Activated T-cell treated with anti-CD3 and anti-CD28 coated beads, Interleukin-2, amount 50 U/mL, for 4 hours (primary cell): ENCODE measurements around the gene NCOR1. TPM values are rescaled to one million over a fixed set of nuclear protein-coding genes. Genes with fewer than 3 reads are reported as not detected.

Experiments used
- ATAC-seq, 2 donors: fragments of 200-7000 bp; cut with Tn5 transposase; one replicate each; pipeline ENCODE4 v1.10.0; 2021
- DNase-seq: peaks from one replicate; pipeline ENCODE4 v3.0.0-alpha.2; 2020
- H3K27me3 Mint-ChIP-seq: one replicate; pipeline ENCODE4 v1.8.0; 2021; ENCODE audit warnings: low read depth, mixed read lengths
- H3K36me3 Mint-ChIP-seq: one replicate; pipeline ENCODE4 v1.8.0; 2022; ENCODE audit warnings: mixed read lengths; ENCODE audit not compliant: insufficient read depth
- H3K4me1 Mint-ChIP-seq: one replicate; pipeline ENCODE4 v1.8.0; 2021; ENCODE audit warnings: low read depth, mixed read lengths
- H3K4me3 Mint-ChIP-seq: one replicate; pipeline ENCODE4 v1.8.0; 2021; ENCODE audit warnings: mild to moderate bottlenecking, moderate library complexity, mixed read lengths
- H3K9me3 Mint-ChIP-seq: one replicate; pipeline ENCODE4 v1.8.0; 2021; ENCODE audit warnings: mixed read lengths
- total RNA-seq, 3 donors: library from RNA; stranded (reverse); gene quantifications; one replicate each; pipeline ENCODE4 v1.2.1, GENCODE V29; 2021

The NCOR1 gene
- total RNA-seq = 100 to 1,000 TPM in 1 of 3 donors, 10 to 100 TPM in 2; 86.4 to 107 (median 92.2) TPM

DNA sequence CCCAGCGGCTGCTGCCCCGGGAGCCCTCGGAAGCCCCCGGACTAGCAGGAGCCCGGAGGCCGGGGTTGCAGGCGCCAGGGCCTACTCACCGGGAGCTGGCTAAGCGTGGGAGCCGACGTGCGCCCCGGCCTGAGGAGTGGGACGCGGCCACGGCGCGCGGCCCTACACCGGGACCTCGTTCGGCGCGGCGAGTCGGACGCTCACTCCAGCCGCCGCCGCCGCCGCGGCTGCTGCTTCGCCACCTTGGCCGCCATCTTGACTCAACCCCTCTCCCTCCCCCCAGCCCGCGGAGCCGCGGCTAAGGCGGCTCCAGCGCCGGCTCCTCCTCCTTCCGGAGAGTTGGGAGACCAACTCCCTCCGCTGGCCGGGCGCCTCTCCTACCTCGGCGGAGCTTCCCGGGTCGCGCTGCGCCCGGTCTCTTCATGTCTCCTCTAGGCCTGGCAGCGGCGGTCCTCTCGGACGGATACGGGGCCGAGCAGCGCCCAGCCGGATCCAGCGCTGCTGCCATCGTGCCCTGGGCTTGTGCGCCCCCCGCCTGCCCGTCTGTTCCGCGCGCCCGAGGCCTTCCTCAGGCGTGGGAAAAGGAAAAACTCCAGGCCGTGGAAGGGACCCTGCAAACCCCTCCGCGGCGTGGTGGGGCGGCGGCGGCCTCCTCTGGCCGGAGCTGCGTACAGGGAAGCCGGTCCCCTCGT lies at the start of gene NCOR1:
Gene NCOR1 (minus strand): TSS at position 262 of the 692 bp plus-strand sequence. CDS start 20,965 bp downstream, outside the sequence.
- Mint-ChIP-seq H3K4me1 (peaks cover 45% of the 10 kb centered on the region), H3K36me3 (no peaks in the 10 kb centered on the region), H3K27me3 (no peaks in the 10 kb centered on the region), H3K9me3 (no peaks in the 10 kb centered on the region), H3K4me3 (peak within 1 kb of the TSS; percentile 97)
- DNase-seq = peak; percentile 83
- ATAC-seq = peak; percentile 91 to 93

DNA sequence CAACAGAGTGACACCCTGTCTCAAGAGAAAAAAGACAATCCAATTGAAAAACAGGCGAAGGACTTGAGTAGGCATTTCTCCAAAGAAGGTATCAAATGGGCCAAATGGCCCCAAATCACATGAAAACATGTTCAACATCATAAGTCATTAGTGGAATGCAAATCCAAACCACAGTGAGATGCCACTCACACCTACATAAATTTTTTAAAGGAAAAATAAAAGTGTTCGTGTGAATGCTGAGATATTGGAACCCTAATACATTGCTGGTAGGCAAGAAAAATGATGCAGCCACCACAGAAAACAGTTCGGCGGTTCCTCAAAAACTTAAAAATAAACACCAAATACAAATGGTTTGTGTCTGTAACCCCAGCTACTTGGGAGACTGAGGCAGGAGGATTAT lies 46.9 kb upstream of the NCOR1 start:
- Mint-ChIP-seq H3K9me3 (no peaks in the 10 kb centered on the region), H3K4me3 (no peak overlapping the region), H3K4me1 (peaks cover 7% of the 10 kb centered on the region), H3K36me3 (peaks cover 8% of the 10 kb centered on the region), H3K27me3 (no peaks in the 10 kb centered on the region)
- ATAC-seq (no peak), DNase-seq (no peak)

DNA sequence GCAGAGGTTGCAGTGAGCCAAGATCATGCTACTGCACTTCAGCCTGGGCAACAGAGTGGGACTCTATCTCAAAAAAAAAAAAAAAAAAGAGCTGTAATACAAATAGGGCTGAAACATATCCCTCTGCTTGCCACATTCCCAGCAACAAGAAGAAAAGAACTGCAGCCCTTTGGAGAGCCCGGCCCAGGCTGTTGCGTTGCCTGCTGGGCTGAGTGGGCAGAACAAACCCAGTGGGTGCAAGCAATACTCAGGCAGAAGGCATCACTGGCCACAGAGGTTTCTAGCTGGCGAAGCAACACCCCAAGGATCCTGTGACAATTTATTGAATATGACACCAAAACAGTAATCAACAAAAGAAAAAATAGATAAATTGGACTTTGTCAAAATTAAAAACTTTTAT lies 45.7 kb upstream of the NCOR1 start:
- no peak overlapping the region for H3K4me3 Mint-ChIP-seq
- no peaks in the 10 kb centered on the region for H3K27me3 Mint-ChIP-seq
- ATAC-seq (no peak), DNase-seq (no peak)
- H3K36me3 Mint-ChIP-seq = peaks cover 6% of the 10 kb centered on the region
- H3K4me1 Mint-ChIP-seq = peaks cover 3% of the 10 kb centered on the region
- no peaks in the 10 kb centered on the region for H3K9me3 Mint-ChIP-seq

DNA sequence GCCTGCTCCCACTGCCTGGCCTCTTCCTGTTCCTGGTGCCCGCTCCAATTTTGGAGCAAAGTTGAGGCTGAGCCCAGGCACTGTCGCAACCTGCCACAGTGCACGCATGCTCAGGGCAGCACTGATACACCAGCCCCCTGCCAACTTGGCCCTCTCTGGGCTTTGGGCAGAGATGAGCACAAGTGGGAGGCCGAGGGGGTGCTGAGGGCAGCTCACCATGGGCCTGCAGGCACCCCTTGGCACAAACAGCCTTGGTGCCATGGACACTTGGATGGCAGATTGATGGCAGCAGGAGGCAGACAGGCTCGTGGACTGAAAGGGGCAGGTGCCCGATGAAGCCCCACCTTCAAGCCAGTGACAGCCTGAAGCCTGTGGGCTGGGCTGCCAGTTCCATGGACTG lies 44.6 kb upstream of the NCOR1 start:
- no peaks in the 10 kb centered on the region for H3K9me3 Mint-ChIP-seq
- no peak for ATAC-seq
- H3K27me3 Mint-ChIP-seq = no peaks in the 10 kb centered on the region
- peaks cover 9% of the 10 kb centered on the region for H3K36me3 Mint-ChIP-seq
- peaks cover 2% of the 10 kb centered on the region for H3K4me1 Mint-ChIP-seq
- DNase-seq = no peak
- no peak overlapping the region for H3K4me3 Mint-ChIP-seq

DNA sequence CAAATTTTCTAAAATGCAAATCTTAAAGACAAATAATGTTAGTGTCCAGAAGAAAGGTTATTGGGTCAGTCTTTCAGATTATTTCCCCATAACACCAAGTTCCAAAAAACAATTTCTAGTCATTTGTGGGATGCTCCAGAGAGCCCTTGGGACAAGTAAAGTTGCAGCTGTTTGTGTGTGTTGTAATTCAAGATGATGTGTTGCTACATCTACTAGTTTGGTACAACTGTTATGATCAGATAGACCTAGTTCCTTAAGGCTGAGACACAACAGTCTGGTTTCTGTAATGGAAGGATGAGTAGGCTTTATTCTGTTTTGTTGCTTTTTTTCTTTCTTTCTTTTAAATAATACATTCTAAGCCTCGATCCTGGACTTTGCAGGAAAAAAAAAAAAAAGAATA lies 43.6 kb upstream of the NCOR1 start:
- ATAC-seq = no peak
- no peaks in the 10 kb centered on the region for H3K9me3 Mint-ChIP-seq
- no peak overlapping the region for H3K4me3 Mint-ChIP-seq
- H3K27me3 Mint-ChIP-seq = no peaks in the 10 kb centered on the region
- DNase-seq = no peak
- H3K4me1 Mint-ChIP-seq = peaks cover 2% of the 10 kb centered on the region
- peaks cover 11% of the 10 kb centered on the region for H3K36me3 Mint-ChIP-seq

DNA sequence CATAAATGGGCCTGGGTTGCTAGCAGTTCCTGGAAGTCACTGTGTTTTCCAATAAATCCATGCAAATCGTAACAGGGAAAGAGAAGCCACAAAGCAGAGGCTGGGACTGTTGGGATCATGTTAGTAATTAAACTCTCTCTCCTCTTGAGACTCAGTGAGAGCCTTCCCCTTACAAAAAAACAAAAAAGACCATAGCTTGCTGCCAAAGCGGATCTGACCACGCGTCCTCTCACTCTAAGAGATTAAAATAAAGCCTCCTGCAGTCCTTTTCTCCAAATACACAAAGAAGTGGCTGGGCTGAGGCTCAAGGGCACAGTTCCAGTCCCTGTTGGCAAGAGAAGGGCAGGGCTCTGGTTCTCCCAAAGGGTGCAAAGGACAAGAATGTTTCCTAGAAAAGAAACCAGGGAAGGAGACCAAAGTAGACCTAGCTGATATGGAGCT lies 40.2 kb upstream of the NCOR1 start:
- H3K4me3 Mint-ChIP-seq = no peak overlapping the region
- H3K9me3 Mint-ChIP-seq = no peaks in the 10 kb centered on the region
- ATAC-seq (no peak), DNase-seq (no peak)
- peaks cover 15% of the 10 kb centered on the region for H3K36me3 Mint-ChIP-seq
- H3K27me3 Mint-ChIP-seq = no peaks in the 10 kb centered on the region
- H3K4me1 Mint-ChIP-seq = peaks cover 6% of the 10 kb centered on the region

DNA sequence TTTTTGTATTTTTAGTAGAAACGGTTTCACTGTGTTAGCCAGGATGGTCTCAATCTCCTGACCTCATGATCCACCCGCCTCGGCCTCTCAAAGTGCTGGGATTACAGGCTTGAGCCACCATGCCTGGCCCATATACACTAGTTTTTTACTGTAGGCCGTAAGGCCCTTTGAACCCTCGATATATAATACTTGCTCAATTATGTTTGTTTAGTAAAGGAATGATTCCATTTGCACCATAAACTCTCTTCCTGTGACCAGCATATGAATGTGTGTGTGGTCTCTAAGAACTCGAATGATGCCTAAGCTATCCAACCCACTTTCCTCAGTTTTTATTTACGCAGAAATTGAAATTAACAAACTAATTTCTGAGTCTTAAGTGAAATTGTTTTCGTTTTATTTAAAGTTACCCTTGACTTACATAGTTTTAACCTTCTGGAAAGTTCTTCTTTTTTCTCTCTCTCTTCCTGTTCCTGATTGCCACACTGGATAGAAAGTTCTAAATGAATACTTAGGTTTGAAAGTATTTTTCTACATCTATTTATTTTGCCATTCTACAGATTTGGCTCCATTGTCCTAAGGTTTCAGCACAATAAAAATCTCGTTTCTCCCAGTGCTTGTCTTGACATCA lies 39.6 kb upstream of the NCOR1 start:
- no peak for DNase-seq
- ATAC-seq = no peak
- H3K4me3 Mint-ChIP-seq = no peak overlapping the region
- no peaks in the 10 kb centered on the region for H3K27me3 Mint-ChIP-seq
- no peaks in the 10 kb centered on the region for H3K9me3 Mint-ChIP-seq
- H3K4me1 Mint-ChIP-seq = peaks cover 6% of the 10 kb centered on the region
- H3K36me3 Mint-ChIP-seq = peaks cover 14% of the 10 kb centered on the region

DNA sequence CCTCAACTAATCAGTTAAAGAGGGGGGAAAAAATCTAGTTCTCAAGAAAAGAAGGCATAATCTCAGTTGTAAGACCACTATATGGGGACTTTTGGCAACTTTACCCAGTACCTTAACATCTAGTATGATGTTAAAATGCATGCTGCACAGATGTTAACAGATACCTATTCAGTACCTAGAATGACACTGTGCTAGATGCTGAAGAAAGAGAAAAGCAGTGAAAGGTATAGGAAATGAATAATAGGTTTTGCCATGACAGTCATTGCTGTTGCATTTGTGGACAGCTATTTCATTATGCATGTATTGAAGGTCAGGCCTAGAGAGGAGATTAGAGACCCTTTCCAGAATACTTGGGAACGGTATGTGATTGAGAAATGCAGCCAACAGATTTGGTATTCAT lies 36.2 kb upstream of the NCOR1 start:
- H3K4me3 Mint-ChIP-seq = no peak overlapping the region
- ATAC-seq = no peak
- H3K4me1 Mint-ChIP-seq = peaks cover 6% of the 10 kb centered on the region
- no peak for DNase-seq
- H3K9me3 Mint-ChIP-seq = no peaks in the 10 kb centered on the region
- peaks cover 23% of the 10 kb centered on the region for H3K36me3 Mint-ChIP-seq
- no peaks in the 10 kb centered on the region for H3K27me3 Mint-ChIP-seq

DNA sequence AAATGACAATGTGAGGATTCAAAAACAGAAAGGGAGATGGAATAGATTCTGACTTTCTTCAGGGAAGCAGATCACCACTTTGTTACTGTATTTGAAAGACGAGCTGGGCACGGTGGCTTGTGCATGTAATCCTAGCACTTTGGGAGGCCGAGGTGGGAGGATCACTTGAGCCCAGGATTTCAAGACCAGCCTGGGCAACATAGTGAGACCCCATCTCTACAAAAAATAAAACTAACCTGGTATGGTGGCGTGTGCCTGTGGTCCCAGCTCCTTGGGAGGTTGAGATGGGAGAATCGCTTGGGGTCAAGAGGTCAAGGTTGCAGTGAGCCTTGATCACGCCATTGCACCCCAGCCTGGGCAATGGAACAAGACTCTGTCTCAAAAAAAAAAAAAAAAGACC lies 35.7 kb upstream of the NCOR1 start:
- Mint-ChIP-seq H3K4me3 (no peak overlapping the region), H3K27me3 (no peaks in the 10 kb centered on the region), H3K9me3 (no peaks in the 10 kb centered on the region), H3K4me1 (peaks cover 6% of the 10 kb centered on the region), H3K36me3 (peaks cover 23% of the 10 kb centered on the region)
- DNase-seq (no peak), ATAC-seq (no peak)

DNA sequence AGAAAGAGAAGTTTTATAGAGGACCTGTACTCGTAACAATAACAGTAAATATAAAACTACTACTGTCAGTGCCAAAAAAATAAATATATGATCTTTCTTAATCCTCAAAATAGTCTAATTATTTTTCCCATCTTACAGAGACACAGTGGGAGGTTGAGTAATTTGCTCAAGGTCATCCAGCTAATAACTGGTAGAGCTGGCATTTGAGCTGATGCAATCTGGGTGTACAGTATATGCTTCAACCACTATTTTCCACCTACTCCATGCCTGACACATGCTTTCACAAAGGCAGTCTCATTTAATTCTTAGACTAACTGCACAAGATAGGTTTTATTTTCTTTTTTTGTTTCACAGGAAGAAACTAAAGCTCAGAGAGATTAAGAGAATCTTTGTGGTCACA lies 35.3 kb upstream of the NCOR1 start:
- DNase-seq = no peak
- H3K36me3 Mint-ChIP-seq = peaks cover 21% of the 10 kb centered on the region
- H3K4me1 Mint-ChIP-seq = peaks cover 4% of the 10 kb centered on the region
- no peak for ATAC-seq
- H3K9me3 Mint-ChIP-seq = no peaks in the 10 kb centered on the region
- no peak overlapping the region for H3K4me3 Mint-ChIP-seq
- no peaks in the 10 kb centered on the region for H3K27me3 Mint-ChIP-seq

DNA sequence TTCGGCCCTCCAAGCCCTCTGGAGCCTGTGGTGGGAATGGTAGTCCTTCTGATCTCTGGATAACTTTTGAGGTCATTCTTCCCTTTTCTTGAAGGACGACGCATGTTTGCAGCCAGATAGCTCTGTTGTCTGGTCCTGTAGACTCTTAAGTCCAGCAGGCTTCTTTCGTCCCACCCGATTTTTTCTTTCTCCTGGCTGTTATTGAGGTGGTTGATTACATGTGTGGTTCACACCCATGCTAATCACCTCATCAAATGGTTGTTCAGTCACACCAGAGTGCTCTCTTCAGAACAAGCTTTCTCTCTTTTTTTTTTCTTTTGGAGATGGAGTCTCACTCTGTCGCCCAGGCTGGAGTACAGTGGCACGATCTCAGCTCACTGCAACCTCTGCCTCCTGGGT lies 32.3 kb upstream of the NCOR1 start:
- H3K9me3 Mint-ChIP-seq = no peaks in the 10 kb centered on the region
- H3K4me1 Mint-ChIP-seq = peaks cover 9% of the 10 kb centered on the region
- H3K36me3 Mint-ChIP-seq = peaks cover 21% of the 10 kb centered on the region
- H3K4me3 Mint-ChIP-seq = no peak overlapping the region
- DNase-seq = no peak
- no peaks in the 10 kb centered on the region for H3K27me3 Mint-ChIP-seq
- no peak for ATAC-seq

DNA sequence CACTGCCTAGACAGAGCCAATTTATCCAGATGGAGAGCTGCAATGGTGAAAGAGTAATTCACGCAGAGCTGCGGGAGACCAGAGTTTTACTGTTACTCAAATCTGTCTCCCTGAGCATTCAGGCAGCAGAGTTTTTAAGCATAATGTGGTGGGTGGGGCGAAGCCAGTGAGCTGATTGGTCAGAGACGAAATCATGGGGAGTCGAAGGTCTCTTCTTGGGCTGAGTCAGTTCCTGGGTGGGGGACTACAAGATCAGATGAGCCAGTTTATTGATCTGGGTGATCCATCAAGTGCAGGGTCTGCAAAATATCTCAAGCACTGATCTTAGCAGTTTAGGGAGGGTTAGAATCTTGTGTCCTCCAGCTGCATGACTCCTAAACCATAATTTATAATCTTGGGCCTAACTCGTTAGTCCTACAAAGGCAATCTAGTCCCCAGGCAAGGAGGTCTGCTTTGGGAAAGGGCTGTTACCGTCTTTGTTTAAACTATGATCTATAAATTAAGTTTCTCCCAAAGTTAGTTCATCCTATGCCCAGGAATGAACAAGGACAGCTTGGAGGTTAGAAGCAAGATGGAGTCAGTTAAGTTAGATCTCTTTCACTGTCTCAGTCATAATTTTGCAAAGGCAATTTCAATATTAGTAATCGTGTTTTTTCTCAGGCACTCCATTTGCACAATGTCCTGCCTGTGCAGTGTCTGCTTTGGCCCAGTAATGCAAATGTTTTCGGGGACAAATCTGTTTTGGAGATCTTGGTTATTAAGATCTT lies 28.6 kb upstream of the NCOR1 start:
- DNase-seq = no peak
- ATAC-seq = no peak
- Mint-ChIP-seq H3K36me3 (peaks cover 25% of the 10 kb centered on the region), H3K4me3 (no peak overlapping the region), H3K4me1 (peaks cover 5% of the 10 kb centered on the region), H3K9me3 (no peaks in the 10 kb centered on the region), H3K27me3 (no peaks in the 10 kb centered on the region)

DNA sequence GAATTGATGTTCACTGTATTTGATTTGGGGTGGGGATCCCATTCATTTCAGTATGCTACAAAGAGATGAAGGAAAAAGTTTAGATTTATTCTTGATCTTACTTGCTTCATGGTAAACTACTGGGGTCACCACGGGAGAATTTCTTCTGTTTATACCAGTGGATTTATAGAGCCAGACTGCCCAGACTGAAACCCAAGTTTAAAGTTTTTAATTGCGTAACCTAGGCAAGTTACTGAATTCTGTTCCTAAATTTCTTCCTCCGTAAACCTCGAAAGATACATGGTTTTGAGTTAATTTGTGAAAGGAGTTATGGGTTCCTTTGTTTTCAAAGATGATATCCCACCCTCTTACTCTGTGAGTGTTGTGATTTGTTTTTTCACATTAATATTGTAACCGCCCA lies 28.1 kb upstream of the NCOR1 start:
- ATAC-seq = no peak
- Mint-ChIP-seq H3K4me3 (no peak overlapping the region), H3K27me3 (no peaks in the 10 kb centered on the region), H3K4me1 (peaks cover 5% of the 10 kb centered on the region), H3K9me3 (no peaks in the 10 kb centered on the region), H3K36me3 (peaks cover 21% of the 10 kb centered on the region)
- no peak for DNase-seq

DNA sequence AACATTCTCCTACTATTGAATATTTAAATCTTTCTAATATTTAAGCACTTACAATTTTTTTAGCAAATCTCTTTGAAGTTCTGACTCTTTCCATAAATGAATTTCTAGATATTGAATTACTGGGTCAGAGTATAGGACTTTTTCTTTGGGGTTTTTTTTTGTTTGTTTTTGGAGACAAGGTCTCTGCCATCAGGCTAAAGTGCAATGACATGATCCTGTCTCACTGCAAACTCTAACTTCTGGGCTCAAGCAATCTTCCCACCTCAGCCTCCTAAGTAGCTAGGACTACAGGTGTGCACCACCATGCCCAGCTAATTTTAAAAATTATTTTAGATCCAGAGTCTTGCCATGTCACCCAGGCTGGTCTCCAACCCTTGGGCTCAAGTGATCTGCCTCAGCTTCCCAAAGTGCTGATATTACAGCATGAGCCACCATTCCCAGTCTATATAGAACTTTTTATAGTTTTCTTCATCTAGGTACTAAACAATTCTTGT lies 26.6 kb upstream of the NCOR1 start:
- H3K9me3 Mint-ChIP-seq = no peaks in the 10 kb centered on the region
- no peaks in the 10 kb centered on the region for H3K27me3 Mint-ChIP-seq
- H3K4me1 Mint-ChIP-seq = peaks cover 5% of the 10 kb centered on the region
- H3K36me3 Mint-ChIP-seq = peaks cover 14% of the 10 kb centered on the region
- H3K4me3 Mint-ChIP-seq = no peak overlapping the region
- DNase-seq = no peak
- no peak for ATAC-seq
